H1 (cell line): Measurements from ENCODE around the gene KIF13A. TPM values are rescaled to one million over a fixed set of nuclear protein-coding genes. Genes with fewer than 3 reads are reported as not detected.

Experiments used
- CTCF ChIA-PET: fragments of 300-600 bp; sonication (Branson Sonifier 250); formaldehyde crosslinking; loops from one replicate; lab custom pipeline; 2021; ENCODE audit not compliant: partially characterized antibody; lab: Charles Lee
- POLR2A ChIA-PET: fragments of 300-600 bp; sonication (Branson Sonifier 250); formaldehyde crosslinking; loops from one replicate; lab custom pipeline; 2021; ENCODE audit warnings: inconsistent platforms; ENCODE audit not compliant: partially characterized antibody; lab: Charles Lee
- DNase-seq, 2 experiments: peaks; one replicate each; pipeline versions ENCODE4 v3.0.0 to v3.0.0-alpha.2; 2010 to 2022; ENCODE audit warnings: low spot score in 2 of 2, low read depth in 1 of 2, mixed read lengths in 1 of 2
- FAIRE-seq: peaks from 2 replicates; lab custom pipeline; 2011; peaks lifted over from hg19 to GRCh38; lab: Jason Lieb, UNC
- H2AFZ ChIP-seq: 2 replicates; pipeline ENCODE4 v1.8.1; 2012; ENCODE audit warnings: low read length, inconsistent platforms
- H2AK5ac ChIP-seq: 2 replicates; pipeline ENCODE4 v1.6.1; 2013; ENCODE audit warnings: low read depth, low read length
- H2BK120ac ChIP-seq: replicated peaks from 2 replicates; pipeline ENCODE3; 2013; ENCODE audit warnings: low read depth, low read length, inconsistent platforms
- H2BK12ac ChIP-seq: 2 replicates; pipeline ENCODE4 v1.6.1; 2013; ENCODE audit warnings: low read depth, low read length
- H2BK15ac ChIP-seq: 2 replicates; pipeline ENCODE4 v1.6.1; 2013; ENCODE audit warnings: low read length
- H2BK20ac ChIP-seq: 2 replicates; pipeline ENCODE4 v1.6.1; 2013; ENCODE audit warnings: low read length
- H2BK5ac ChIP-seq: 2 replicates; pipeline ENCODE4 v1.6.1; 2013; ENCODE audit warnings: low read depth, low read length
- H3K14ac ChIP-seq: 2 replicates; pipeline ENCODE4 v1.6.1; 2013; ENCODE audit warnings: inconsistent platforms; ENCODE audit not compliant: insufficient read length
- H3K18ac ChIP-seq: 2 replicates; pipeline ENCODE4 v1.6.1; 2013; ENCODE audit warnings: low read length; ENCODE audit errors: extremely low read depth
- H3K23ac ChIP-seq: 2 replicates; pipeline ENCODE4 v1.6.1; 2013; ENCODE audit warnings: inconsistent platforms; ENCODE audit not compliant: insufficient read length
- H3K23me2 ChIP-seq: 2 replicates; pipeline ENCODE4 v1.6.1; 2013; ENCODE audit warnings: low read depth, low read length
- H3K27ac ChIP-seq: 2 replicates; pipeline ENCODE4 v1.6.1; 2011; ENCODE audit warnings: low read depth, low read length, inconsistent platforms
- H3K27me3 ChIP-seq, 4 experiments: replicated peaks in 1 of 4; 1 replicate in 1 of 4; 2 replicates in 3 of 4; pipeline versions ENCODE4 v1.6.1 to v1.8.1; 2011 to 2013; ENCODE audit warnings: low read length in 3 of 4, mild to moderate bottlenecking in 3 of 4, inconsistent platforms in 2 of 4, mixed read lengths in 2 of 4, moderate library complexity in 1 of 4; ENCODE audit not compliant: control insufficient read depth in 3 of 4, insufficient read depth in 3 of 4; ENCODE audit errors: extremely low read depth in 1 of 4
- H3K36me3 ChIP-seq, 4 experiments: 2 replicates each; pipeline versions ENCODE4 v1.6.1 to v1.8.1; 2011 to 2013; ENCODE audit warnings: mild to moderate bottlenecking in 4 of 4, low read length in 3 of 4, moderate library complexity in 2 of 4, control low read depth in 1 of 4, inconsistent platforms in 1 of 4; ENCODE audit not compliant: insufficient read depth in 4 of 4, control insufficient read depth in 2 of 4
- H3K4ac ChIP-seq: replicated peaks from 2 replicates; pipeline ENCODE3; 2013; ENCODE audit warnings: low read length, low read depth, mixed read lengths, inconsistent platforms; ENCODE audit not compliant: insufficient read length
- H3K4me1 ChIP-seq, 4 experiments: replicated peaks in 1 of 4; 1 replicate in 1 of 4; 2 replicates in 3 of 4; pipeline versions ENCODE4 v1.6.1 to v1.8.1; 2011 to 2013; ENCODE audit warnings: low read length in 3 of 4, inconsistent platforms in 2 of 4, mixed read lengths in 1 of 4; ENCODE audit not compliant: insufficient read depth in 4 of 4, control insufficient read depth in 3 of 4
- H3K4me2 ChIP-seq, 2 experiments: 2 replicates each; pipeline versions ENCODE4 v1.6.1 to v1.8.1; 2011 to 2013; ENCODE audit warnings: low read depth in 2 of 2, low read length in 2 of 2, control low read depth in 1 of 2, inconsistent platforms in 1 of 2, mild to moderate bottlenecking in 1 of 2; ENCODE audit not compliant: insufficient read depth in 1 of 2
- H3K4me3 ChIP-seq, 4 experiments: fragments of 200-600, 300-600 bp in 1 of 4; sonication (generic), shearing (Covaris generic), sonication (Bioruptor Twin) in 1 of 4; 2 replicates each; pipeline versions ENCODE4 v1.5.1 to v1.8.1; 2011 to 2016; ENCODE audit warnings: low read length in 4 of 4, low read depth in 3 of 4, control low read depth in 2 of 4, inconsistent platforms in 2 of 4, mild to moderate bottlenecking in 2 of 4, mixed read lengths in 1 of 4, moderate library complexity in 1 of 4; ENCODE audit not compliant: insufficient read depth in 2 of 4; ENCODE audit errors: extremely low read depth in 1 of 4
- H3K56ac ChIP-seq: replicated peaks from 2 replicates; pipeline ENCODE3; 2013; ENCODE audit warnings: low read depth, mild to moderate bottlenecking, mixed read lengths, low read length, inconsistent platforms; ENCODE audit not compliant: insufficient read length
- H3K79me1 ChIP-seq: 2 replicates; pipeline ENCODE4 v1.6.1; 2013; ENCODE audit warnings: low read depth, low read length, control low read depth
- H3K79me2 ChIP-seq, 2 experiments: 2 replicates each; pipeline versions ENCODE4 v1.6.1 to v1.8.1; 2012 to 2013; ENCODE audit warnings: low read length in 2 of 2, mild to moderate bottlenecking in 2 of 2, inconsistent platforms in 1 of 2; ENCODE audit not compliant: insufficient read depth in 2 of 2, control insufficient read depth in 1 of 2
- H3K9ac ChIP-seq, 4 experiments: replicated peaks in 1 of 4; 1 replicate in 1 of 4; 2 replicates in 3 of 4; pipeline versions ENCODE4 v1.6.1 to v1.8.1; 2011 to 2013; ENCODE audit warnings: low read depth in 3 of 4, low read length in 3 of 4, control low read depth in 2 of 4, mild to moderate bottlenecking in 2 of 4, moderate library complexity in 2 of 4, inconsistent platforms in 1 of 4; ENCODE audit errors: extremely low read depth in 1 of 4
- H3K9me3 ChIP-seq, 2 experiments: 2 replicates each; pipeline versions ENCODE4 v1.6.1 to v1.8.1; 2012 to 2013; ENCODE audit warnings: mild to moderate bottlenecking in 2 of 2, moderate library complexity in 2 of 2, control low read depth in 1 of 2, inconsistent platforms in 1 of 2, low read depth in 1 of 2, low read length in 1 of 2, mixed read lengths in 1 of 2; ENCODE audit not compliant: insufficient read depth in 2 of 2
- H4K20me1 ChIP-seq, 2 experiments: replicated peaks in 1 of 2; 2 replicates each; pipeline versions ENCODE3 to v1.8.1; 2011 to 2013; ENCODE audit warnings: inconsistent platforms in 2 of 2, low read length in 2 of 2, mild to moderate bottlenecking in 1 of 2; ENCODE audit not compliant: insufficient read depth in 2 of 2, control insufficient read depth in 1 of 2
- H4K5ac ChIP-seq: 2 replicates; pipeline ENCODE4 v1.6.1; 2013; ENCODE audit warnings: low read length, low read depth, mixed read lengths, inconsistent platforms; ENCODE audit not compliant: insufficient read length
- H4K8ac ChIP-seq: 2 replicates; pipeline ENCODE4 v1.8.0; 2013; ENCODE audit warnings: mild to moderate bottlenecking, moderate library complexity, low read length, inconsistent platforms; ENCODE audit not compliant: insufficient read depth; ENCODE audit errors: extremely low read depth
- H4K91ac ChIP-seq: replicated peaks from 2 replicates; pipeline ENCODE3; 2013; ENCODE audit warnings: low read length, mixed read lengths, inconsistent platforms; ENCODE audit not compliant: insufficient read length
- BACH1 ChIP-seq: IDR thresholded peaks from 2 replicates; pipeline ENCODE4 v1.6.1; 2012; ENCODE audit warnings: low read length, improper control_type of control experiment
- CBX5 ChIP-seq: fragments of 300-800, 300-1000 bp; sonication (generic); IDR thresholded peaks from 2 replicates; pipeline ENCODE4 v1.7.1; 2016; ENCODE audit warnings: antibody characterized with exemption, low read length, low read depth
- CBX8 ChIP-seq: fragments of 300-800, 300-1000 bp; sonication (generic); IDR thresholded peaks from 2 replicates; pipeline ENCODE4 v1.7.1; 2016; ENCODE audit warnings: low read depth, low read length, borderline replicate concordance
- CEBPB ChIP-seq: IDR thresholded peaks from 2 replicates; pipeline ENCODE4 v1.6.1; 2012; ENCODE audit warnings: low read depth, low read length
- POLR2A ChIP-seq, 2 experiments: IDR thresholded peaks; 1 replicate in 1 of 2; 2 replicates in 1 of 2; pipeline ENCODE4 v1.6.1; 2011; ENCODE audit warnings: low read depth in 2 of 2, low read length in 2 of 2, mild to moderate bottlenecking in 2 of 2; ENCODE audit errors: control extremely low read depth in 1 of 2
- RAD21 ChIP-seq, 2 experiments: IDR thresholded peaks in 1 of 2; conservative IDR thresholded peaks in 1 of 2; 2 replicates each; pipeline ENCODE4 v1.6.1; 2011; ENCODE audit warnings: low read depth in 2 of 2, low read length in 2 of 2, improper control_type of control experiment in 1 of 2, inconsistent platforms in 1 of 2, mild to moderate bottlenecking in 1 of 2, moderate library complexity in 1 of 2
- RXRA ChIP-seq: IDR thresholded peaks from 2 replicates; pipeline ENCODE4 v1.6.1; 2011; ENCODE audit warnings: low read depth, mild to moderate bottlenecking, low read length, moderate library complexity; ENCODE audit not compliant: insufficient read depth
- TAF1 ChIP-seq: IDR thresholded peaks from 2 replicates; pipeline ENCODE4 v1.6.1; 2011; ENCODE audit warnings: mild to moderate bottlenecking, low read depth, low read length
- ZNF274 ChIP-seq: IDR thresholded peaks from 2 replicates; pipeline ENCODE4 v1.7.0; 2012; ENCODE audit warnings: low read length, borderline replicate concordance; ENCODE audit errors: extremely low read depth
- WGBS, 2 experiments: shearing (Covaris generic) in 1 of 2; methylation state at CpG; one replicate each; pipeline versions ENCODE4 v1.1.6 to v1.1.7; 2013 to 2015; ENCODE audit warnings: low lambda C conversion rate in 2 of 2, mixed read lengths in 2 of 2, inconsistent platforms in 1 of 2, low coverage in 1 of 2, missing lambda C conversion rate in 1 of 2; ENCODE audit not compliant: insufficient replicate concordance in 2 of 2, insufficient coverage in 1 of 2, insufficient read length in 1 of 2; ENCODE audit errors: extremely low coverage in 1 of 2, missing lambda C conversion rate in 1 of 2; 5-methylcytosine and 5-hydroxymethylcytosine counted together
- polyA plus RNA-seq, 7 experiments: library from polyadenylated mRNA; depleted of rRNA in 3 of 7; stranded (reverse) in 5 of 7; unstranded in 2 of 7; fragments of >200 nt in 5 of 7; fragments of 200-250 nt in 2 of 7; gene quantifications; 1 replicate in 5 of 7; 2 replicates in 1 of 7; 4 replicates in 1 of 7; pipeline versions ENCODE4 v1.2.1 to v1.2.3, GENCODE V29; 2011 to 2013; ENCODE audit warnings: missing spikeins in 2 of 7, mixed read lengths in 2 of 7
- total RNA-seq: library from RNA; stranded (reverse); fragmentation: NEBNext Ultra II Directional; extraction: Animal tissue kit (Norgen Biotek cat#: 25700); gene quantifications from 2 replicates; pipeline ENCODE4 v1.2.1, GENCODE V29; 2021
- TF ChIP-seq, protein P1 (sequence below): IDR thresholded peaks from 2 replicates; pipeline ENCODE4 v1.6.1; 2012; ENCODE audit warnings: inconsistent platforms
- TF ChIP-seq, protein P2 (sequence below): IDR thresholded peaks from 2 replicates; pipeline ENCODE4 v1.6.1; 2011; ENCODE audit warnings: low read length, improper control_type of control experiment

Gene KIF13A
- total and polyA plus RNA-seq, 2 of the 8 experiments (the other 6 are each of a cell fraction or from before 2014, with no cell fraction given) = 14.7 to 40.8 TPM

DNA sequence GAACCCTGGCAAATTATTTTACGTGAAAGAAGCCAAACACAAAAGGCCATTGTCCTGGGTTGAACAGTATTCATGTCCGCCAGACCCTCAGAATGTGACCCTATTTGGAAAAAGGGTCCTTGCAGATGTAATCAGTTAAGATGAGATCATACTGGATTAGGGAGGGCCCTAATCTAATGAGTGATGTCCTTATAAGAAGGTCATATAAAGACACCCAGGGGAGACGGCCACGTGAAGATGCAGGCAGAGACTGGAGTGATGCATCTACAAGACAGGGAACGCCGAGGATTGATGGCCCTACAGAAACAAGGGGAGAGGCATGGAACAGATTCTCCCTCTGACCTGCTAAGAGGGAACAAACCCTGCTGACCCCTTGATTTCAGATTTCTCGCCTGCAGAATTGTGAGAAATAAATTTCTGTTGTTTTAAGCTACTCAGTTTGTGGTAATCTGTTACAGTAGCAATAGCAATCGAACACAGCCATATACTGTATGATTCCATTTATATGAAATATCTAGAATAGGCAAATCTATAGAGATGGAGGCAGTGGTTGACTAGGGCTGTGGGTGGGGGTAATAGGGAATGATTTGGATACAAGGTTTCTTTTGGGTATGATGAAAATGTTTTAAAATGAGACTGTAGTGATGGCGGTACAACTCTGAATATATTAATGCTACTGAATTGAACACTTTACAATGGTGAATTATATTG is 147.8 kb downstream of the KIF13A start:
- H2BK12ac ChIP-seq = no peak overlapping the region
- TF ChIP-seq BACH1 (no peak), TAF1 (no peak), ZNF274 (no peak), CEBPB (no peak), POLR2A (IDR thresholded peaks at IDR 0.05; ENCODE audit: control extremely low read depth in 1 of 2, low read depth in 2 of 2, low read length in 2 of 2) (no peak), RXRA (no peak), RAD21 (IDR thresholded peaks at IDR 0.05 in 1 of 2, conservative IDR thresholded peaks at IDR 0.05 in 1 of 2; ENCODE audit: low read depth in 2 of 2, low read length in 2 of 2) (no peak), CBX5 (no peak), CBX8 (no peak)
- TF ChIP-seq, protein P1, sequence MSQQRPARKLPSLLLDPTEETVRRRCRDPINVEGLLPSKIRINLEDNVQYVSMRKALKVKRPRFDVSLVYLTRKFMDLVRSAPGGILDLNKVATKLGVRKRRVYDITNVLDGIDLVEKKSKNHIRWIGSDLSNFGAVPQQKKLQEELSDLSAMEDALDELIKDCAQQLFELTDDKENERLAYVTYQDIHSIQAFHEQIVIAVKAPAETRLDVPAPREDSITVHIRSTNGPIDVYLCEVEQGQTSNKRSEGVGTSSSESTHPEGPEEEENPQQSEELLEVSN = no peak
- TF ChIP-seq, protein P2, sequence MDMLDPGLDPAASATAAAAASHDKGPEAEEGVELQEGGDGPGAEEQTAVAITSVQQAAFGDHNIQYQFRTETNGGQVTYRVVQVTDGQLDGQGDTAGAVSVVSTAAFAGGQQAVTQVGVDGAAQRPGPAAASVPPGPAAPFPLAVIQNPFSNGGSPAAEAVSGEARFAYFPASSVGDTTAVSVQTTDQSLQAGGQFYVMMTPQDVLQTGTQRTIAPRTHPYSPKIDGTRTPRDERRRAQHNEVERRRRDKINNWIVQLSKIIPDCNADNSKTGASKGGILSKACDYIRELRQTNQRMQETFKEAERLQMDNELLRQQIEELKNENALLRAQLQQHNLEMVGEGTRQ = no peak

More for the DNA sequence above, 147.8 kb downstream of the KIF13A start:
- Histone ChIP-seq H3K4me3 (no peak overlapping the region), H4K8ac (no peak overlapping the region), H3K14ac (no peak overlapping the region), H3K27ac (no peak overlapping the region), H3K9me3 (no peaks in the 10 kb centered on the region), H3K79me2 (no peaks in the 10 kb centered on the region), H3K27me3 (peaks cover 0 to 1% (median 0%) of the 10 kb centered on the region in 4 experiments; a peak in 1 of 7 replicates), H3K4me1 (peaks cover 0 to 6% (median 2%) of the 10 kb centered on the region in 4 experiments; a peak in 2 of 7 replicates), H3K36me3 (peaks cover 0 to 13% (median 4%) of the 10 kb centered on the region in 4 experiments; a peak in 5 of 8 replicates), H3K4me2 (no peak overlapping the region), H2AK5ac (no peak overlapping the region), H3K18ac (no peak overlapping the region), H2AFZ (no peak overlapping the region), H3K23ac (no peak overlapping the region), H2BK15ac (no peak overlapping the region), H3K79me1 (no peaks in the 10 kb centered on the region), H2BK120ac (no peak overlapping the region), H3K23me2 (no peaks in the 10 kb centered on the region), H2BK20ac (no peak overlapping the region), H3K4ac (no peak overlapping the region), H4K5ac (no peak overlapping the region), H3K56ac (no peak overlapping the region), H2BK5ac (no peak overlapping the region), H4K20me1 (no peaks in the 10 kb centered on the region), H4K91ac (no peak overlapping the region), H3K9ac (no peak overlapping the region)
- POLR2A ChIA-PET = no interaction called here
- CTCF ChIA-PET = interaction anchor here (0.8 to 1.4 kb wide), 2 partner anchors 9 to 24 kb away, joined by 3 read pairs; no protein-coding TSS in a partner anchor
- FAIRE-seq (no peak), DNase-seq (no peak)
- WGBS, 2 experiments = 86% methylated on average over 9 of the region's 9 CpGs; no CpG with 5 or more reads in 1 of the 2 experiments
